Activated T-cell treated with anti-CD3 and anti-CD28 coated beads, Interleukin-2, amount 50 U/mL, for 72 hours (primary cell): ENCODE data around the gene TRIM49D1. TPM values are rescaled to one million over a fixed set of nuclear protein-coding genes. Genes with fewer than 3 reads are reported as not detected.
"Not testable (repeated sequence)": the region's sequence is repeated elsewhere in the genome, so short reads cannot be mapped to it uniquely, and the experiment has no call there.

Experiments
- ATAC-seq, 2 donors: fragments of 150-1000 bp; cut with Tn5 transposase; replicated peaks in 1 of 2; 2 replicates each; pipeline ENCODE4 v1.10.0; 2021; ENCODE audit warnings: moderate library complexity in 2 of 2, mild to moderate bottlenecking in 1 of 2
- DNase-seq, 2 donors: peaks; one replicate each; pipeline ENCODE4 v3.0.0; 2021 to 2022; ENCODE audit warnings: mixed read lengths in 1 of 2
- H3K27ac Mint-ChIP-seq: one replicate; pipeline ENCODE4 v1.8.0; 2022; ENCODE audit warnings: mild to moderate bottlenecking, moderate library complexity, mixed read lengths
- H3K27me3 Mint-ChIP-seq: one replicate; pipeline ENCODE4 v1.8.0; 2022; ENCODE audit warnings: low read depth, mixed read lengths
- H3K36me3 Mint-ChIP-seq, 2 donors: one replicate each; pipeline ENCODE4 v1.8.0; 2022; ENCODE audit warnings: mixed read lengths in 2 of 2, mild to moderate bottlenecking in 1 of 2; ENCODE audit not compliant: insufficient read depth in 2 of 2
- H3K4me1 Mint-ChIP-seq: one replicate; pipeline ENCODE4 v1.8.0; 2022; ENCODE audit warnings: low read depth, mixed read lengths
- H3K4me3 Mint-ChIP-seq, 2 donors: one replicate each; pipeline ENCODE4 v1.8.0; 2022; ENCODE audit warnings: mild to moderate bottlenecking in 2 of 2, mixed read lengths in 2 of 2, moderate library complexity in 2 of 2
- H3K9me3 Mint-ChIP-seq, 2 donors: one replicate each; pipeline ENCODE4 v1.8.0; 2022; ENCODE audit warnings: mixed read lengths in 2 of 2
- total RNA-seq, 2 donors: library from RNA; stranded (reverse); gene quantifications; one replicate each; pipeline ENCODE4 v1.2.3, GENCODE V29; 2022

The TRIM49D1 gene
- not detected for total RNA-seq

GRCh38 chr11:89922195-89922660, at the start of gene TRIM49D1:
Gene TRIM49D1, minus strand, starts transcription at chr11:89922245. Its CDS starts 4,535 bp downstream, at chr11:89917710.
- DNase-seq = no peak
- no peak within 1 kb of the TSS for H3K4me3 Mint-ChIP-seq
- H3K4me1 Mint-ChIP-seq = no peaks in the 10 kb centered on the region
- ATAC-seq = no peak
- H3K27ac Mint-ChIP-seq = no peak within 1 kb of the TSS
- H3K27me3 Mint-ChIP-seq = no peaks in the 10 kb centered on the region
- no peaks in the 10 kb centered on the region for H3K9me3 Mint-ChIP-seq
- no peaks in the 10 kb centered on the region for H3K36me3 Mint-ChIP-seq

GRCh38 chr11:89965737-89966136, 43.7 kb upstream of the TRIM49D1 start, which contains the start of gene TRIM64:
Gene TRIM64, plus strand, starts transcription at chr11:89966037. Its CDS starts 2,467 bp downstream, at chr11:89968504.
- H3K27me3 Mint-ChIP-seq, H3K36me3 Mint-ChIP-seq, DNase-seq, H3K9me3 Mint-ChIP-seq, ATAC-seq, H3K4me1 Mint-ChIP-seq, H3K27ac Mint-ChIP-seq, H3K4me3 Mint-ChIP-seq: not testable (repeated sequence)

- not testable (repeated sequence) for DNase-seq, H3K36me3 Mint-ChIP-seq, H3K4me3 Mint-ChIP-seq, H3K27me3 Mint-ChIP-seq, H3K27ac Mint-ChIP-seq, H3K4me1 Mint-ChIP-seq, ATAC-seq, H3K9me3 Mint-ChIP-seq
Observed at GRCh38 chr11:89960833-89961232, 38.8 kb upstream of the TRIM49D1 start.

- H3K36me3 Mint-ChIP-seq, H3K27ac Mint-ChIP-seq, ATAC-seq, DNase-seq, H3K9me3 Mint-ChIP-seq, H3K27me3 Mint-ChIP-seq, H3K4me3 Mint-ChIP-seq, H3K4me1 Mint-ChIP-seq: not testable (repeated sequence)
Observed at GRCh38 chr11:89923764-89924163, 1.7 kb upstream of the TRIM49D1 start, which contains the start of gene TRIM49D2. Gene TRIM49D2, plus strand, starts transcription at chr11:89924064. Its CDS starts 2,698 bp downstream, at chr11:89926762.

- peak in 1 of 2 donors; percentile 23 for ATAC-seq
- DNase-seq, H3K36me3 Mint-ChIP-seq, H3K4me3 Mint-ChIP-seq, H3K27ac Mint-ChIP-seq, H3K4me1 Mint-ChIP-seq, H3K27me3 Mint-ChIP-seq, H3K9me3 Mint-ChIP-seq: not testable (repeated sequence)
Observed at GRCh38 chr11:89900809-89901208, 21.2 kb downstream of the TRIM49D1 start.

- DNase-seq, H3K27ac Mint-ChIP-seq, H3K4me1 Mint-ChIP-seq, H3K36me3 Mint-ChIP-seq, H3K4me3 Mint-ChIP-seq, H3K27me3 Mint-ChIP-seq, ATAC-seq, H3K9me3 Mint-ChIP-seq: not testable (repeated sequence)
Observed at GRCh38 chr11:89893245-89893644, 28.8 kb downstream of the TRIM49D1 start.

DNA sequence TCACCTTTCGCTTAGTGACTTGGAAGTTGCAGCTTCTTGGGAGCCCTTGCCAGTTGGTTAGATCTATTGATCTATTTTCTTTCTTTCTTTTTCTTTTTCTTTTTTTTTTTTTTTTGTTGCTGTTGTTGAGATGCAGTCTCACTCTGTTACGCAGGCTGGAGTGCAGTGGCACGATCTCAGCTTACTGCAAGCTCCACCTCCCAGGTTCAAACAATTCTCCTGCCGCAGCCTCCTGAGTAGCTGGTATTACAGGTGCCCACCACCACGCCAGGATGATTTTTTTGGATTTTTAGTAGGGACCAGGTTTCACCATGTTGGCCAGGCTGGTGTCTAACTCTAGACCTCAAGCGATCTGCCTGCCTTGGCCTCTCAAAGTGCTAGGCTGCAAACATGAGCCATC, 44.5 kb downstream of the TRIM49D1 start:
- not testable (repeated sequence) for H3K27me3 Mint-ChIP-seq, H3K4me1 Mint-ChIP-seq, H3K9me3 Mint-ChIP-seq, H3K36me3 Mint-ChIP-seq, H3K4me3 Mint-ChIP-seq, H3K27ac Mint-ChIP-seq, DNase-seq, ATAC-seq

DNA sequence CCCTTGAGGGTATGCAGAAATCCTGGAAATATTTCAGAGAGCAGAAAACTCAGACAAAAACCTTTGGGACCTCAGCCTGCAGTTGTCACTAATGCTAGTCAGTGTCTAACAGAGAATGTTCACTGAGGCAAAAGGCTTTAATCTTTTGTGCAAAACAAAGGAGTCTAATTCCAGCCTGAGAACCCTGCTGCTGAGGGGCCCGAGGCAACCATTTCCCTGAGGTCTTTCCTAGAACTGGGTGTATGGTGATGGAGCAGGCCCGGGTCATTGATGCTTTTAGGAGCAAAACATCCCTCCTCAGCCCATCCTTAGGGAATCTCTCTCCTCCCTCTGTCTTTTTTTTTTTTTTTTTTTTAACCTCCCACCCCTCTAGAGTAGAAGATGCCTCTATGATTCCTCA, 49.5 kb downstream of the TRIM49D1 start:
- H3K27ac Mint-ChIP-seq, H3K9me3 Mint-ChIP-seq, DNase-seq, H3K27me3 Mint-ChIP-seq, ATAC-seq, H3K4me1 Mint-ChIP-seq, H3K4me3 Mint-ChIP-seq, H3K36me3 Mint-ChIP-seq: not testable (repeated sequence)

GRCh38 chr11:89865223-89865622, 56.8 kb downstream of the TRIM49D1 start:
- H3K27ac Mint-ChIP-seq, H3K36me3 Mint-ChIP-seq, H3K4me3 Mint-ChIP-seq, H3K4me1 Mint-ChIP-seq, H3K27me3 Mint-ChIP-seq, DNase-seq, ATAC-seq, H3K9me3 Mint-ChIP-seq: not testable (repeated sequence)

- H3K36me3 Mint-ChIP-seq, H3K27ac Mint-ChIP-seq, H3K4me1 Mint-ChIP-seq, H3K27me3 Mint-ChIP-seq, H3K9me3 Mint-ChIP-seq, ATAC-seq: not testable (repeated sequence)
- peak overlapping the region in 1 of 2 donors; percentile 17 for H3K4me3 Mint-ChIP-seq
- peak in 1 of 2 donors; percentile 1 for DNase-seq
Observed at GRCh38 chr11:89863906-89864704, 57.9 kb downstream of the TRIM49D1 start.

Other genes with a start within 250 kb of the TRIM49D1 start
- gene TRIM77, start 211.9 kb downstream of the TRIM49D1 start, total RNA-seq = not detected
- gene TRIM49, start 113.7 kb downstream of the TRIM49D1 start, total RNA-seq = not detected
- not detected for gene TRIM64B, start 43.8 kb downstream of the TRIM49D1 start, total RNA-seq
- not detected for gene TRIM49D2, start 1.8 kb upstream of the TRIM49D1 start, total RNA-seq
- not detected for gene TRIM64, start 43.8 kb upstream of the TRIM49D1 start, total RNA-seq
- not detected for gene TRIM49C, start 108.9 kb upstream of the TRIM49D1 start, total RNA-seq
- not detected for gene UBTFL1, start 163.7 kb upstream of the TRIM49D1 start, total RNA-seq
- not detected for gene NAALAD2, start 212.4 kb upstream of the TRIM49D1 start, total RNA-seq